PC-9 (cell line): Measurements from ENCODE around the gene PDHA1. TPM values are rescaled to one million over a fixed set of nuclear protein-coding genes. Genes with fewer than 3 reads are reported as not detected.

Experiments
- BruUV-seq: library from RNA; stranded (reverse); fragments of 400-500 nt; replicated peaks from 2 replicates; lab custom pipeline; 2021; lab: Mats Ljungman, UMichigan
- CTCF ChIA-PET: fragments of 300-600 bp; sonication (Branson Sonifier 250); formaldehyde crosslinking; loops from one replicate; lab custom pipeline; 2022; ENCODE audit warnings: antibody characterized with exemption; lab: Charles Lee
- POLR2A ChIA-PET: fragments of 300-600 bp; sonication (Branson Sonifier 250); formaldehyde crosslinking; loops from one replicate; lab custom pipeline; 2022; ENCODE audit warnings: antibody characterized with exemption; ENCODE audit not compliant: unreplicated experiment; lab: Charles Lee
- DNase-seq, 2 experiments: peaks; one replicate each; pipeline versions ENCODE4 v3.0.0 to v3.0.0-alpha.2; 2015 to 2022; ENCODE audit warnings: mixed read lengths in 1 of 2
- H2AFZ ChIP-seq: fragments of 200-600 bp; sonication (generic); 2 replicates; pipeline ENCODE4 v1.8.1; 2017; ENCODE audit warnings: antibody characterized with exemption
- H3F3A ChIP-seq: fragments of 200-600 bp; sonication (generic); 2 replicates; pipeline ENCODE4 v1.8.1; 2017; ENCODE audit warnings: antibody characterized with exemption, mild to moderate bottlenecking, low read depth; ENCODE audit not compliant: insufficient read depth
- H3K27ac ChIP-seq: fragments of 200-600 bp; sonication (generic); 2 replicates; pipeline ENCODE4 v1.6.1; 2016; ENCODE audit warnings: mixed run types
- H3K27me3 ChIP-seq: fragments of 200-600 bp; sonication (generic); 2 replicates; pipeline ENCODE4 v1.6.1; 2016; ENCODE audit warnings: low read depth, mixed run types; ENCODE audit not compliant: insufficient read depth
- H3K36me3 ChIP-seq: fragments of 200-600 bp; sonication (generic); 2 replicates; pipeline ENCODE4 v1.6.1; 2016; ENCODE audit warnings: low read depth, mixed run types
- H3K4me1 ChIP-seq: fragments of 200-600 bp; sonication (generic); replicated peaks from 2 replicates; pipeline ENCODE4 v1.6.1; 2016; ENCODE audit warnings: mixed run types; ENCODE audit not compliant: insufficient read depth
- H3K4me2 ChIP-seq: fragments of 200-600 bp; sonication (generic); 2 replicates; pipeline ENCODE4 v1.6.1; 2017; ENCODE audit warnings: mixed run types
- H3K4me3 ChIP-seq: fragments of 200-600 bp; sonication (generic); 2 replicates; pipeline ENCODE4 v1.6.1; 2016; ENCODE audit warnings: mixed run types
- H3K79me2 ChIP-seq: fragments of 200-600 bp; sonication (generic); 2 replicates; pipeline ENCODE4 v1.6.1; 2017; ENCODE audit warnings: low read depth, mixed run types
- H3K9me2 ChIP-seq: fragments of 200-600 bp; sonication (generic); 2 replicates; pipeline ENCODE4 v1.8.1; 2017; ENCODE audit warnings: mild to moderate bottlenecking; ENCODE audit not compliant: insufficient read depth
- H3K9me3 ChIP-seq: fragments of 200-600 bp; sonication (generic); 2 replicates; pipeline ENCODE4 v1.8.1; 2016; ENCODE audit warnings: low read depth; ENCODE audit not compliant: insufficient read depth
- H4K20me1 ChIP-seq: fragments of 200-600 bp; sonication (generic); 2 replicates; pipeline ENCODE4 v1.8.1; 2017; ENCODE audit not compliant: insufficient read depth
- CTCF ChIP-seq: fragments of 200-600 bp; sonication (generic); conservative IDR thresholded peaks from 2 replicates; pipeline ENCODE4 v1.6.1; 2017; ENCODE audit warnings: mixed run types, antibody characterized with exemption, mild to moderate bottlenecking, moderate library complexity
- EZH2 ChIP-seq: fragments of 200-600 bp; sonication (generic); IDR thresholded peaks from 2 replicates; pipeline ENCODE4 v1.8.0; 2017; ENCODE audit warnings: antibody characterized with exemption, low read depth
- intact Hi-C: fragments of 100-400 bp; cut with micrococcal nuclease; formaldehyde crosslinking; loops from one replicate; pipeline ENCODE4 v1.10.0; 2022; ENCODE audit not compliant: unreplicated experiment
- total RNA-seq: library from RNA; stranded (reverse); gene quantifications from 2 replicates; pipeline ENCODE4 v1.2.3, GENCODE V29; 2021

The PDHA1 gene
- total RNA-seq, 1 experiment from 2014 or later, result 193 TPM

- Histone ChIP-seq H3F3A (no peaks in the 10 kb centered on the region), H2AFZ (no peak overlapping the region), H3K4me2 (no peak overlapping the region), H3K9me3 (no peaks in the 10 kb centered on the region), H3K27me3 (no peaks in the 10 kb centered on the region), H3K4me3 (no peak overlapping the region), H3K4me1 (no peaks in the 10 kb centered on the region), H3K79me2 (no peaks in the 10 kb centered on the region), H3K36me3 (no peaks in the 10 kb centered on the region), H4K20me1 (no peaks in the 10 kb centered on the region), H3K9me2 (no peaks in the 10 kb centered on the region), H3K27ac (no peak overlapping the region)
- BruUV-seq, result no TSS peak
- intact Hi-C loops, result loop anchor here (5.0 to 10.0 kb wide), 3 partner anchors 622 to 765 kb away; partner anchors contain the start of gene BCLAF3
- CTCF ChIA-PET, result no interaction called here
- no peak for DNase-seq
- TF ChIP-seq CTCF (no peak), EZH2 (no peak)
- POLR2A ChIA-PET, result no interaction called here
Observed at GRCh38 chrX:19370061-19370460, 26.3 kb downstream of the PDHA1 start.

GRCh38 chrX:19372170-19372546 lies 28.4 kb downstream of the PDHA1 start:
- Histone ChIP-seq H3K9me3 (no peaks in the 10 kb centered on the region), H3K79me2 (no peaks in the 10 kb centered on the region), H4K20me1 (no peaks in the 10 kb centered on the region), H3K36me3 (no peaks in the 10 kb centered on the region), H3K9me2 (no peaks in the 10 kb centered on the region), H3F3A (no peaks in the 10 kb centered on the region), H2AFZ (peak overlapping the region; percentile 74), H3K27ac (no peak overlapping the region), H3K4me2 (peak overlapping the region; percentile 86), H3K4me3 (peak overlapping the region; percentile 51; the same call in 1 of the 2 replicates), H3K4me1 (no peaks in the 10 kb centered on the region), H3K27me3 (no peaks in the 10 kb centered on the region)
- peak; percentile 53 to 77 for DNase-seq
- BruUV-seq, result no TSS peak
- intact Hi-C loops, result loop anchor here (2.0 to 10.0 kb wide), 5 partner anchors 163 to 1155 kb away; partner anchors contain the start of gene BCLAF3
- TF ChIP-seq EZH2, result no peak
- peak; percentile 82 for TF ChIP-seq CTCF
- CTCF ChIA-PET, result interaction anchor here (0.5 to 0.6 kb wide), 2 partner anchors 894 to 923 kb away, joined by 3 to 4 read pairs; no protein-coding TSS in a partner anchor
- POLR2A ChIA-PET, result no interaction called here

GRCh38 chrX:19372547-19373331 lies 29.0 kb downstream of the PDHA1 start:
- Histone ChIP-seq H3F3A (no peaks in the 10 kb centered on the region), H4K20me1 (no peaks in the 10 kb centered on the region), H3K9me2 (no peaks in the 10 kb centered on the region), H3K36me3 (no peaks in the 10 kb centered on the region), H2AFZ (peak overlapping the region; percentile 74), H3K27ac (no peak overlapping the region), H3K9me3 (no peaks in the 10 kb centered on the region), H3K4me1 (no peaks in the 10 kb centered on the region), H3K27me3 (no peaks in the 10 kb centered on the region), H3K79me2 (no peaks in the 10 kb centered on the region), H3K4me3 (peak overlapping the region; percentile 51; the same call in 1 of the 2 replicates), H3K4me2 (peak overlapping the region; percentile 86)
- CTCF ChIA-PET, result interaction anchor here (0.5 kb wide), 1 partner anchor 893 kb away, joined by 4 read pairs; no protein-coding TSS in a partner anchor
- intact Hi-C loops, result loop anchor here (2.0 to 10.0 kb wide), 5 partner anchors 162 to 1154 kb away; partner anchors contain the start of gene BCLAF3
- no peak for DNase-seq
- POLR2A ChIA-PET, result no interaction called here
- BruUV-seq, result no TSS peak
- TF ChIP-seq EZH2 (no peak), CTCF (no peak)
